GM23338 (cell line): ENCODE data around the gene LIX1. TPM values are rescaled to one million over a fixed set of nuclear protein-coding genes. Genes with fewer than 3 reads are reported as not detected.

Source experiments
- ATAC-seq: fragments of 200-7000 bp; cut with Tn5 transposase; 3 replicates; pipeline ENCODE4 v1.9.1; 2020
- DNase-seq: peaks from one replicate; pipeline ENCODE4 v3.0.0-alpha.2; 2015; ENCODE audit warnings: low spot score
- H2AFZ ChIP-seq: fragments of 200-600 bp; sonication (generic); 2 replicates; pipeline ENCODE4 v1.8.0; 2016; ENCODE audit warnings: antibody characterized with exemption, mild to moderate bottlenecking, moderate library complexity
- H3F3A ChIP-seq: fragments of 200-600 bp; sonication (generic); replicated peaks from 2 replicates; pipeline ENCODE4 v1.8.0; 2017; ENCODE audit warnings: antibody characterized with exemption, mixed run types, low read depth
- H3K27ac ChIP-seq: fragments of 200-600 bp; sonication (generic); 2 replicates; pipeline ENCODE4 v1.6.1; 2016; ENCODE audit warnings: low read depth
- H3K27me3 ChIP-seq: fragments of 200-600 bp; sonication (generic); 2 replicates; pipeline ENCODE4 v1.8.0; 2016; ENCODE audit warnings: mild to moderate bottlenecking, mixed run types, moderate library complexity; ENCODE audit not compliant: insufficient read depth
- H3K36me3 ChIP-seq: fragments of 200-600 bp; sonication (generic); 2 replicates; pipeline ENCODE4 v1.8.0; 2016; ENCODE audit warnings: mild to moderate bottlenecking; ENCODE audit not compliant: insufficient read depth
- H3K4me1 ChIP-seq: fragments of 200-600 bp; sonication (generic); 2 replicates; pipeline ENCODE4 v1.8.0; 2016; ENCODE audit warnings: mild to moderate bottlenecking, moderate library complexity; ENCODE audit not compliant: insufficient read depth
- H3K4me2 ChIP-seq: fragments of 200-600 bp; sonication (generic); 2 replicates; pipeline ENCODE4 v1.7.1; 2017; ENCODE audit warnings: mixed run types
- H3K4me3 ChIP-seq: fragments of 200-600 bp; sonication (generic); 2 replicates; pipeline ENCODE4 v1.6.1; 2016; ENCODE audit warnings: mixed run types
- H3K79me2 ChIP-seq: fragments of 200-600 bp; sonication (generic); replicated peaks from 2 replicates; pipeline ENCODE4 v1.8.0; 2017; ENCODE audit warnings: mild to moderate bottlenecking; ENCODE audit not compliant: insufficient read depth
- H3K9me2 ChIP-seq: fragments of 200-600 bp; sonication (generic); 2 replicates; pipeline ENCODE4 v1.8.0; 2017; ENCODE audit not compliant: insufficient read depth
- H4K20me1 ChIP-seq: fragments of 200-600 bp; sonication (generic); replicated peaks from 2 replicates; pipeline ENCODE4 v1.8.0; 2017; ENCODE audit warnings: mild to moderate bottlenecking; ENCODE audit not compliant: insufficient read depth
- H3K27ac Mint-ChIP-seq: 2 replicates; pipeline ENCODE4 v1.8.0; 2020; ENCODE audit warnings: inconsistent platforms, mild to moderate bottlenecking, moderate library complexity, mixed read lengths
- H3K27me3 Mint-ChIP-seq: 3 replicates; pipeline ENCODE4 v1.8.0; 2022; ENCODE audit warnings: low read depth, mild to moderate bottlenecking, moderate library complexity, mixed read lengths, inconsistent platforms; ENCODE audit not compliant: insufficient read depth, poor library complexity
- H3K36me3 Mint-ChIP-seq: 3 replicates; pipeline ENCODE4 v1.8.0; 2021; ENCODE audit warnings: low read depth, mild to moderate bottlenecking, inconsistent platforms, moderate library complexity, mixed read lengths
- H3K4me1 Mint-ChIP-seq: 3 replicates; pipeline ENCODE4 v1.8.0; 2020; ENCODE audit warnings: mild to moderate bottlenecking, inconsistent platforms, mixed read lengths
- H3K4me3 Mint-ChIP-seq: 3 replicates; pipeline ENCODE4 v1.8.0; 2021; ENCODE audit warnings: moderate library complexity, mild to moderate bottlenecking, inconsistent platforms, mixed read lengths
- H3K9me3 Mint-ChIP-seq: 3 replicates; pipeline ENCODE4 v1.8.0; 2020; ENCODE audit warnings: moderate library complexity, mild to moderate bottlenecking, inconsistent platforms, mixed read lengths
- CREB1 ChIP-seq: fragments of 250-450 bp; sonication (Bioruptor Pico); IDR thresholded peaks from 2 replicates; pipeline ENCODE4 v1.5.0; 2020; ENCODE audit warnings: low read depth, mild to moderate bottlenecking, moderate library complexity
- CTCF ChIP-seq, 2 experiments: fragments of 200-600 bp in 1 of 2; sonication (generic) in 1 of 2; conservative IDR thresholded peaks; 2 replicates each; pipeline versions ENCODE4 v1.5.1 to v1.6.1; 2016 to 2017; ENCODE audit warnings: antibody characterized with exemption in 2 of 2, low read depth in 2 of 2, mild to moderate bottlenecking in 2 of 2, moderate library complexity in 1 of 2
- EZH2 ChIP-seq: fragments of 200-600 bp; sonication (generic); IDR thresholded peaks from one replicate; pipeline ENCODE4 v1.8.0; 2017; ENCODE audit warnings: antibody characterized with exemption, mild to moderate bottlenecking, low read depth; ENCODE audit not compliant: unreplicated experiment
- EZH2phosphoT487 ChIP-seq: fragments of 200-600 bp; sonication (generic); IDR thresholded peaks from one replicate; pipeline ENCODE4 v1.8.1; 2018; ENCODE audit warnings: antibody characterized with exemption; ENCODE audit not compliant: unreplicated experiment
- JUNB ChIP-seq: IDR thresholded peaks from one replicate; pipeline ENCODE4 v1.6.1; 2016; ENCODE audit warnings: antibody characterized with exemption; ENCODE audit not compliant: unreplicated experiment
- NANOG ChIP-seq: IDR thresholded peaks from 2 replicates; pipeline ENCODE4 v1.6.1; 2016; ENCODE audit warnings: antibody characterized with exemption, borderline replicate concordance
- ZNF114 ChIP-seq: fragments of 250-450 bp; sonication (Bioruptor Pico); IDR thresholded peaks from 2 replicates; pipeline ENCODE4 v1.5.0; 2020; ENCODE audit warnings: mild to moderate bottlenecking, moderate library complexity
- polyA plus RNA-seq: library from polyadenylated mRNA; unstranded; fragments of >200 nt; fragmentation: Nextera tagmentation; extraction: Ambion mirVana; gene quantifications from 2 replicates; pipeline ENCODE4 v1.2.1, GENCODE V29; 2016
- total RNA-seq: library from RNA; depleted of rRNA; stranded (reverse); fragments of >200 nt; shearing (Covaris generic); gene quantifications from 2 replicates; pipeline ENCODE4 v1.2.3, GENCODE V29; 2014

The LIX1 gene
- total and polyA plus RNA-seq, 2 experiments from 2014 or later = 0.13 TPM; not detected in 1

GRCh38 chr5:97165726-97166125, 23.3 kb upstream of the LIX1 start:
- Mint-ChIP-seq H3K36me3 (peaks cover 67% of the 10 kb centered on the region), H3K27me3 (no peaks in the 10 kb centered on the region), H3K4me3 (no peak overlapping the region), H3K27ac (no peak overlapping the region), H3K4me1 (no peaks in the 10 kb centered on the region), H3K9me3 (no peaks in the 10 kb centered on the region)
- no peaks in the 10 kb centered on the region for H3K9me2 ChIP-seq
- no peaks in the 10 kb centered on the region for H3K4me1 ChIP-seq
- no peak overlapping the region for H3K4me3 ChIP-seq
- peaks cover 3% of the 10 kb centered on the region; the same call in 1 of the 2 replicates for H4K20me1 ChIP-seq
- H3K27me3 ChIP-seq = no peaks in the 10 kb centered on the region
- H3K4me2 ChIP-seq = no peak overlapping the region
- peaks cover 36% of the 10 kb centered on the region for H3K36me3 ChIP-seq
- no peak overlapping the region for H2AFZ ChIP-seq
- H3F3A ChIP-seq = no peaks in the 10 kb centered on the region
- TF ChIP-seq JUNB (no peak), ZNF114 (CRISPR knock-in tag) (no peak), EZH2phosphoT487 (no peak)
- DNase-seq (no peak), ATAC-seq (no peak)
- H3K27ac ChIP-seq = no peak overlapping the region
- no peaks in the 10 kb centered on the region for H3K79me2 ChIP-seq

GRCh38 chr5:97164846-97165245, 22.4 kb upstream of the LIX1 start:
- no peak overlapping the region for H3K4me2 ChIP-seq
- H3K27ac ChIP-seq = no peak overlapping the region
- no peak for ATAC-seq
- H3K4me1 ChIP-seq = no peaks in the 10 kb centered on the region
- no peaks in the 10 kb centered on the region for H3K27me3 Mint-ChIP-seq
- H4K20me1 ChIP-seq = peaks cover 3% of the 10 kb centered on the region; the same call in 1 of the 2 replicates
- no peak overlapping the region for H3K27ac Mint-ChIP-seq
- peaks cover 61% of the 10 kb centered on the region for H3K36me3 Mint-ChIP-seq
- no peak overlapping the region for H3K4me3 Mint-ChIP-seq
- H3K9me2 ChIP-seq = no peaks in the 10 kb centered on the region
- H3K4me1 Mint-ChIP-seq = no peaks in the 10 kb centered on the region
- H3K4me3 ChIP-seq = no peak overlapping the region
- no peaks in the 10 kb centered on the region for H3F3A ChIP-seq
- no peak for TF ChIP-seq NANOG
- no peak for TF ChIP-seq CREB1 (CRISPR knock-in tag)
- no peak for TF ChIP-seq EZH2
- no peak for TF ChIP-seq ZNF114 (CRISPR knock-in tag)
- H3K9me3 Mint-ChIP-seq = no peaks in the 10 kb centered on the region
- peaks cover 32% of the 10 kb centered on the region for H3K36me3 ChIP-seq
- H3K79me2 ChIP-seq = no peaks in the 10 kb centered on the region
- no peak overlapping the region for H2AFZ ChIP-seq
- no peaks in the 10 kb centered on the region for H3K27me3 ChIP-seq
- no peak for DNase-seq

- Histone ChIP-seq H3K4me3 (no peak overlapping the region), H2AFZ (no peak overlapping the region), H3K4me2 (no peak overlapping the region), H3K27ac (no peak overlapping the region), H3K4me1 (no peaks in the 10 kb centered on the region), H3K9me2 (no peaks in the 10 kb centered on the region), H3F3A (no peaks in the 10 kb centered on the region), H4K20me1 (peaks cover 1% of the 10 kb centered on the region; the same call in 1 of the 2 replicates), H3K79me2 (no peaks in the 10 kb centered on the region), H3K36me3 (peaks cover 31% of the 10 kb centered on the region), H3K27me3 (no peaks in the 10 kb centered on the region)
- ATAC-seq (no peak), DNase-seq (no peak)
- Mint-ChIP-seq H3K36me3 (peaks cover 64% of the 10 kb centered on the region), H3K27ac (no peak overlapping the region), H3K4me1 (no peaks in the 10 kb centered on the region), H3K27me3 (no peaks in the 10 kb centered on the region), H3K4me3 (no peak overlapping the region), H3K9me3 (peaks cover 3% of the 10 kb centered on the region; the same call in 2 of the 3 replicates)
- no peak for TF ChIP-seq NANOG
- no peak for TF ChIP-seq CTCF (conservative IDR thresholded peaks at IDR 0.05; ENCODE audit: low read depth in 2 of 2)
These were observed 21.4 kb upstream of the LIX1 start for GRCh38 chr5:97163790-97164285.
